Stimulated activated naive CD8-positive, alpha-beta T cell treated with anti-CD3 and anti-CD28 coated beads, Interleukin-15, amount 100 ng/mL, for 72 hours (primary cell): Measurements from ENCODE around the gene MYCBP.
"Not testable (repeated sequence)": the region's sequence is repeated elsewhere in the genome, so short reads cannot be mapped to it uniquely, and the experiment has no call there.

ENCODE experiments used
- ATAC-seq: fragments of 150-1000 bp; cut with Tn5 transposase; 2 replicates; pipeline ENCODE4 v1.10.0; 2021; ENCODE audit warnings: mild to moderate bottlenecking, moderate library complexity
- DNase-seq, 2 donors: peaks; one replicate each; pipeline ENCODE4 v3.0.0; 2021 to 2022
- H3K27ac Mint-ChIP-seq, 2 donors: one replicate each; pipeline ENCODE4 v1.8.0; 2022; ENCODE audit warnings: mild to moderate bottlenecking in 2 of 2, mixed read lengths in 2 of 2, moderate library complexity in 2 of 2
- H3K27me3 Mint-ChIP-seq: one replicate; pipeline ENCODE4 v1.8.0; 2022; ENCODE audit warnings: mixed read lengths
- H3K4me1 Mint-ChIP-seq: one replicate; pipeline ENCODE4 v1.8.0; 2022; ENCODE audit warnings: mild to moderate bottlenecking, mixed read lengths
- H3K4me3 Mint-ChIP-seq, 2 donors: one replicate each; pipeline ENCODE4 v1.8.0; 2022; ENCODE audit warnings: mild to moderate bottlenecking in 2 of 2, mixed read lengths in 2 of 2, moderate library complexity in 1 of 2
- H3K9me3 Mint-ChIP-seq, 2 donors: one replicate each; pipeline ENCODE4 v1.8.0; 2022; ENCODE audit warnings: mixed read lengths in 2 of 2

The MYCBP gene

GRCh38 chr1:38845088-38845487, 28.1 kb downstream of the MYCBP start:
- not testable (repeated sequence) for H3K4me1 Mint-ChIP-seq, ATAC-seq, H3K9me3 Mint-ChIP-seq, H3K27me3 Mint-ChIP-seq, H3K27ac Mint-ChIP-seq, H3K4me3 Mint-ChIP-seq, DNase-seq

GRCh38 chr1:38840281-38840680, 32.9 kb downstream of the MYCBP start:
- ATAC-seq (no peak), DNase-seq (no peak)
- H3K9me3 Mint-ChIP-seq: no peaks in the 10 kb centered on the region
- no peak overlapping the region for H3K4me3 Mint-ChIP-seq
- H3K27me3 Mint-ChIP-seq: no peaks in the 10 kb centered on the region
- peak overlapping the region in 1 of 2 donors; percentile 21 for H3K27ac Mint-ChIP-seq
- H3K4me1 Mint-ChIP-seq: no peaks in the 10 kb centered on the region

- DNase-seq: no peak
- Mint-ChIP-seq H3K27me3 (peaks cover 7% of the 10 kb centered on the region), H3K4me3 (no peak overlapping the region), H3K4me1 (no peaks in the 10 kb centered on the region), H3K27ac (peak overlapping the region in 1 of 2 donors; percentile 71), H3K9me3 (no peaks in the 10 kb centered on the region)
- ATAC-seq: no peak
Measured at GRCh38 chr1:38839363-38839762, 33.8 kb downstream of the MYCBP start.

- H3K27ac Mint-ChIP-seq, DNase-seq, H3K4me3 Mint-ChIP-seq, H3K9me3 Mint-ChIP-seq, ATAC-seq, H3K4me1 Mint-ChIP-seq: not testable (repeated sequence)
- H3K27me3 Mint-ChIP-seq: peaks cover 20% of the 10 kb centered on the region
Measured at GRCh38 chr1:38836316-38836715, 36.8 kb downstream of the MYCBP start.

GRCh38 chr1:38834937-38835827, 38.0 kb downstream of the MYCBP start:
- Mint-ChIP-seq H3K4me1 (no peaks in the 10 kb centered on the region), H3K4me3 (no peak overlapping the region), H3K27ac (no peak overlapping the region), H3K27me3 (peaks cover 31% of the 10 kb centered on the region), H3K9me3 (no peaks in the 10 kb centered on the region)
- ATAC-seq: peak; percentile 86
- DNase-seq: peak; percentile 40 to 58

- Mint-ChIP-seq H3K9me3 (no peaks in the 10 kb centered on the region), H3K4me3 (no peak overlapping the region), H3K27me3 (peaks cover 40% of the 10 kb centered on the region), H3K27ac (no peak overlapping the region), H3K4me1 (no peaks in the 10 kb centered on the region)
- DNase-seq (no peak), ATAC-seq (no peak)
Measured at GRCh38 chr1:38834221-38834782, 38.8 kb downstream of the MYCBP start.

- no peaks in the 10 kb centered on the region for H3K9me3 Mint-ChIP-seq
- ATAC-seq: no peak
- no peak for DNase-seq
- H3K4me3 Mint-ChIP-seq: no peak overlapping the region
- H3K27ac Mint-ChIP-seq: no peak overlapping the region
- H3K4me1 Mint-ChIP-seq: no peaks in the 10 kb centered on the region
- H3K27me3 Mint-ChIP-seq: peaks cover 46% of the 10 kb centered on the region
Measured at GRCh38 chr1:38833146-38833545, 40.0 kb downstream of the MYCBP start.

GRCh38 chr1:38832370-38832734, 40.8 kb downstream of the MYCBP start:
- no peak for DNase-seq
- H3K27me3 Mint-ChIP-seq: peaks cover 46% of the 10 kb centered on the region
- H3K9me3 Mint-ChIP-seq: no peaks in the 10 kb centered on the region
- no peaks in the 10 kb centered on the region for H3K4me1 Mint-ChIP-seq
- no peak for ATAC-seq
- H3K4me3 Mint-ChIP-seq: no peak overlapping the region
- H3K27ac Mint-ChIP-seq: no peak overlapping the region

GRCh38 chr1:38831731-38832369, 41.3 kb downstream of the MYCBP start:
- no peaks in the 10 kb centered on the region for H3K4me1 Mint-ChIP-seq
- no peak for DNase-seq
- no peak for ATAC-seq
- peaks cover 48% of the 10 kb centered on the region for H3K27me3 Mint-ChIP-seq
- no peak overlapping the region for H3K27ac Mint-ChIP-seq
- no peak overlapping the region for H3K4me3 Mint-ChIP-seq
- no peaks in the 10 kb centered on the region for H3K9me3 Mint-ChIP-seq

GRCh38 chr1:38829368-38829767, 43.8 kb downstream of the MYCBP start:
- no peaks in the 10 kb centered on the region for H3K9me3 Mint-ChIP-seq
- H3K4me1 Mint-ChIP-seq: no peaks in the 10 kb centered on the region
- H3K4me3 Mint-ChIP-seq: no peak overlapping the region
- H3K27me3 Mint-ChIP-seq: peaks cover 63% of the 10 kb centered on the region
- H3K27ac Mint-ChIP-seq: no peak overlapping the region
- ATAC-seq (no peak), DNase-seq (no peak)

GRCh38 chr1:38827318-38827717, 45.8 kb downstream of the MYCBP start:
- Mint-ChIP-seq H3K4me3 (no peak overlapping the region), H3K27me3 (peaks cover 55% of the 10 kb centered on the region), H3K4me1 (no peaks in the 10 kb centered on the region), H3K27ac (peak overlapping the region in 1 of 2 donors; percentile 74), H3K9me3 (no peaks in the 10 kb centered on the region)
- DNase-seq: no peak
- ATAC-seq: no peak

GRCh38 chr1:38826886-38827285, 46.3 kb downstream of the MYCBP start:
- ATAC-seq (no peak), DNase-seq (no peak)
- no peaks in the 10 kb centered on the region for H3K9me3 Mint-ChIP-seq
- no peaks in the 10 kb centered on the region for H3K4me1 Mint-ChIP-seq
- H3K27ac Mint-ChIP-seq: peak overlapping the region in 1 of 2 donors; percentile 74
- no peak overlapping the region for H3K4me3 Mint-ChIP-seq
- H3K27me3 Mint-ChIP-seq: peaks cover 59% of the 10 kb centered on the region

- H3K27me3 Mint-ChIP-seq: peaks cover 66% of the 10 kb centered on the region
- ATAC-seq (no peak), DNase-seq (no peak)
- no peak overlapping the region for H3K4me3 Mint-ChIP-seq
- no peaks in the 10 kb centered on the region for H3K9me3 Mint-ChIP-seq
- H3K27ac Mint-ChIP-seq: no peak overlapping the region
- H3K4me1 Mint-ChIP-seq: no peaks in the 10 kb centered on the region
Measured at GRCh38 chr1:38826262-38826661, 46.9 kb downstream of the MYCBP start.

- no peak overlapping the region for H3K4me3 Mint-ChIP-seq
- H3K9me3 Mint-ChIP-seq: no peaks in the 10 kb centered on the region
- DNase-seq (no peak), ATAC-seq (no peak)
- H3K27me3 Mint-ChIP-seq: peaks cover 80% of the 10 kb centered on the region
- peaks cover 10% of the 10 kb centered on the region for H3K4me1 Mint-ChIP-seq
- no peak overlapping the region for H3K27ac Mint-ChIP-seq
Measured at GRCh38 chr1:38820860-38821259, 52.3 kb downstream of the MYCBP start.

GRCh38 chr1:38819516-38819915, 53.6 kb downstream of the MYCBP start:
- H3K27ac Mint-ChIP-seq: no peak overlapping the region
- H3K27me3 Mint-ChIP-seq: peaks cover 81% of the 10 kb centered on the region
- peaks cover 13% of the 10 kb centered on the region for H3K4me1 Mint-ChIP-seq
- no peaks in the 10 kb centered on the region for H3K9me3 Mint-ChIP-seq
- H3K4me3 Mint-ChIP-seq: no peak overlapping the region
- no peak for DNase-seq
- ATAC-seq: no peak

- Mint-ChIP-seq H3K4me3 (no peak overlapping the region), H3K4me1 (peaks cover 13% of the 10 kb centered on the region), H3K27me3 (peaks cover 81% of the 10 kb centered on the region), H3K9me3 (no peaks in the 10 kb centered on the region), H3K27ac (no peak overlapping the region)
- DNase-seq: no peak
- no peak for ATAC-seq
Measured at GRCh38 chr1:38819040-38819439, 54.1 kb downstream of the MYCBP start.
